A549 (cell line): ENCODE results near the gene AMN1. TPM values are rescaled to one million over a fixed set of nuclear protein-coding genes. Genes with fewer than 3 reads are reported as not detected.

Experiments used
- BCL3 ChIP-seq: fragments of >200 bp; sonication (Bioruptor Twin); formaldehyde crosslinking; IDR thresholded peaks from 3 replicates; pipeline ENCODE4 v1.6.1; 2016
- CHD2 ChIP-seq: fragments of 150-350 bp; IDR thresholded peaks from 2 replicates; pipeline ENCODE4 v1.6.1; 2014; ENCODE audit warnings: low read length; ENCODE audit not compliant: partially characterized antibody
- CHD4 ChIP-seq: fragments of 200-600 bp; sonication (generic); IDR thresholded peaks from 2 replicates; pipeline ENCODE4 v1.6.1; 2016; ENCODE audit warnings: antibody characterized with exemption, mild to moderate bottlenecking, borderline replicate concordance
- CTCF ChIP-seq: fragments of >200 bp; sonication (Bioruptor Twin); formaldehyde crosslinking; IDR thresholded peaks from 3 replicates; pipeline ENCODE4 v1.5.1; 2016
- EHF ChIP-seq: fragments of 250-450 bp; sonication (Bioruptor Pico); IDR thresholded peaks from 2 replicates; pipeline ENCODE4 v1.5.0; 2020; ENCODE audit warnings: mild to moderate bottlenecking
- EP300 ChIP-seq, 2 experiments: fragments of >200 bp; sonication (Bioruptor Twin); formaldehyde crosslinking; IDR thresholded peaks; 2 replicates in 1 of 2; 3 replicates in 1 of 2; pipeline ENCODE4 v1.6.1; 2016 to 2017
- ESRRA ChIP-seq: fragments of 150-350 bp; IDR thresholded peaks from 2 replicates; pipeline ENCODE4 v1.6.1; 2014; ENCODE audit warnings: mild to moderate bottlenecking, low read length, borderline replicate concordance
- FOSL2 ChIP-seq, 2 experiments: fragments of 450-650 bp in 1 of 2; fragments of >200 bp in 1 of 2; sonication (Bioruptor Twin) in 1 of 2; formaldehyde crosslinking; IDR thresholded peaks; 2 replicates each; pipeline versions ENCODE4 v1.5.0 to v1.6.1; 2016 to 2020; ENCODE audit warnings: mild to moderate bottlenecking in 1 of 2, moderate library complexity in 1 of 2
- GATA3 ChIP-seq: IDR thresholded peaks from 2 replicates; pipeline ENCODE4 v1.6.1; 2012; ENCODE audit warnings: borderline replicate concordance
- HES2 ChIP-seq: fragments of >200 bp; sonication (Bioruptor Twin); formaldehyde crosslinking; IDR thresholded peaks from 2 replicates; pipeline ENCODE4 v1.6.1; 2016
- HOXB5 ChIP-seq: fragments of 250-450 bp; sonication (Bioruptor Pico); IDR thresholded peaks from 2 replicates; pipeline ENCODE4 v1.5.0; 2020; ENCODE audit warnings: mild to moderate bottlenecking, moderate library complexity
- JUN ChIP-seq, 2 experiments: fragments of >200 bp; sonication (Bioruptor Twin); formaldehyde crosslinking; IDR thresholded peaks; 2 replicates in 1 of 2; 3 replicates in 1 of 2; pipeline ENCODE4 v1.6.1; 2016 to 2017
- PBX3 ChIP-seq: IDR thresholded peaks from 2 replicates; pipeline ENCODE4 v1.6.1; 2012
- PHF8 ChIP-seq: fragments of 200-600 bp; sonication (generic); IDR thresholded peaks from 2 replicates; pipeline ENCODE4 v1.6.1; 2016; ENCODE audit warnings: low read depth, mild to moderate bottlenecking, antibody characterized with exemption, moderate library complexity, borderline replicate concordance
- POLR2A ChIP-seq: IDR thresholded peaks from 2 replicates; pipeline ENCODE4 v1.6.1; 2012; ENCODE audit warnings: mild to moderate bottlenecking, low read length
- POLR2AphosphoS2 ChIP-seq: conservative IDR thresholded peaks from 2 replicates; pipeline ENCODE4 v1.6.1; 2012; ENCODE audit warnings: low read length, improper control_type of control experiment, inconsistent platforms
- REST ChIP-seq: fragments of 200-600 bp; sonication (generic); IDR thresholded peaks from 2 replicates; pipeline ENCODE4 v1.6.1; 2016; ENCODE audit warnings: antibody characterized with exemption, mild to moderate bottlenecking, moderate library complexity
- RFX5 ChIP-seq: fragments of 450-650 bp; IDR thresholded peaks from 2 replicates; pipeline ENCODE4 v1.7.1; 2014; ENCODE audit warnings: antibody characterized with exemption, mild to moderate bottlenecking, moderate library complexity
- SMC3 ChIP-seq: fragments of >200 bp; sonication (Bioruptor Twin); formaldehyde crosslinking; IDR thresholded peaks from 3 replicates; pipeline ENCODE4 v1.6.1; 2018; ENCODE audit warnings: inconsistent platforms
- ZFP36 ChIP-seq: fragments of 450-650 bp; IDR thresholded peaks from 2 replicates; pipeline ENCODE4 v1.6.1; 2014; ENCODE audit warnings: borderline replicate concordance; ENCODE audit not compliant: partially characterized antibody
- ZNF302 ChIP-seq: fragments of 250-450 bp; sonication (Bioruptor Pico); IDR thresholded peaks from 2 replicates; pipeline ENCODE4 v1.9.0; 2021; ENCODE audit warnings: inconsistent platforms, mild to moderate bottlenecking, moderate library complexity
- polyA plus RNA-seq, 4 experiments: library from polyadenylated mRNA; depleted of rRNA in 3 of 4; stranded (reverse); fragments of >200 nt; fragmentation: RNase III in 1 of 4; extraction: RNeasy Plus Mini Kit Qiagen cat#74134 plus additional on column Dnase treatment in 1 of 4; gene quantifications; 2 replicates in 3 of 4; 3 replicates in 1 of 4; pipeline ENCODE4 v1.2.3, GENCODE V29; 2011 to 2017

The AMN1 gene
- polyA plus RNA-seq, 2 of the 4 experiments (the other 2 are of a cell fraction) = 18.5 to 53.3 TPM

GRCh38 chr12:31728917-31729640 is at the start of gene AMN1 (continued):
- TF ChIP-seq CHD2 (peak; percentile 35), EP300 (IDR thresholded peaks at IDR 0.05) (no peak), RFX5 (peak; percentile 79), ESRRA (no peak), BCL3 (peak; percentile 45; the same call in 1 of the 3 replicates), POLR2AphosphoS2 (no peak), HES2 (no peak), PBX3 (no peak; the same call in 1 of the 2 replicates), GATA3 (no peak), JUN (IDR thresholded peaks at IDR 0.05) (peak; percentile 38 to 90; a peak in 2 of 5 replicates), CHD4 (no peak), PHF8 (peak; percentile 59; the same call in 1 of the 2 replicates), CTCF (no peak), HOXB5 (CRISPR knock-in tag) (0 out of 2 replicates have a peak, but pooled peaks have one; percentile 71), FOSL2 (IDR thresholded peaks at IDR 0.05) (no peak), FOSL2 (CRISPR knock-in tag; IDR thresholded peaks at IDR 0.05) (peak; percentile 46; the same call in 1 of the 2 replicates), EHF (CRISPR knock-in tag) (peak; percentile 71; the same call in 1 of the 2 replicates), ZFP36 (no peak), ZNF302 (0 out of 2 replicates have a peak, but pooled peaks have one; percentile 49), POLR2A (peak; percentile 92), SMC3 (peak; percentile 33; the same call in 1 of the 3 replicates), REST (no peak)
